22Rv1 (cell line): Measurements from ENCODE around the gene HTR7.

Experiments used
- CTCF ChIP-seq: fragments of 450-650 bp; IDR thresholded peaks from 2 replicates; pipeline ENCODE4 v1.5.1; 2017; ENCODE audit warnings: mild to moderate bottlenecking
- ZFX ChIP-seq: fragments of 450-650 bp; IDR thresholded peaks from 2 replicates; pipeline ENCODE4 v1.6.1; 2017; ENCODE audit warnings: antibody characterized with exemption, borderline replicate concordance

GRCh38 chr10:90817128-90817889 is 40.5 kb downstream of the HTR7 start:
- no peak for TF ChIP-seq CTCF
- no peak for TF ChIP-seq ZFX
